Measurements from ENCODE around the gene ERI3.
A peak's percentile ranks its signal among the peaks of the same experiment; 100 is the strongest.
"Not testable (repeated sequence)": the region's sequence is repeated elsewhere in the genome, so short reads cannot be mapped to it uniquely, and the experiment has no call there.

The ERI3 gene

GRCh38 chr1:44221769-44222168, 133.3 kb downstream of the ERI3 start:
- Histone ChIP-seq H3K4me1 (ENCODE audit: insufficient read depth, low read length) (no peaks in the 10 kb centered on the region), H3K36me3 (ENCODE audit: insufficient read depth, low read length) (peaks cover 46% of the 10 kb centered on the region), H3K4me3 (ENCODE audit: low read length) (no peak overlapping the region), H3K9me3 (ENCODE audit: low read length) (peaks cover 4% of the 10 kb centered on the region), H3K27me3 (ENCODE audit: insufficient read depth, low read length) (no peaks in the 10 kb centered on the region), H2AFZ (ENCODE audit: low read depth, low read length) (no peak overlapping the region)

DNA sequence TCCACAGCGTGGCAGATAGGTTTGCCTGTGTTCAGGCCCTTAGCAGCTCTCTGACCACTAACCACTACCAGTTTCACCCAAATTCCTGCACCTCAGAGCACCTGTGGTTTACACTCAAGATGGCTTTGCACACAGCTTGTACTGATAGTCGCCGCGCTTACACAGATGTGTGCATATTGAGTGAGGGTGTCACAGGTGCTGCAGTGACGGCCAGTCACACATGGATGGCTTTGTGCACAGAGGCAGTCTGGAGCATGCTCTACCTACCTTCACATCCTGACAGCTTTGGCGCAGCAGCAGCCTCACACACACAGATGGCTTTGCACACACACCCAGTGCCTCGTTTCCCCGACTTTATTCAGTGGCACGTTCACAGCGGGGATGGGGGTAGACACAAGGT, 134.3 kb downstream of the ERI3 start:
- Histone ChIP-seq H3K27me3 (ENCODE audit: insufficient read depth, low read length) (no peaks in the 10 kb centered on the region), H2AFZ (ENCODE audit: low read depth, low read length) (no peak overlapping the region), H3K36me3 (ENCODE audit: insufficient read depth, low read length) (peaks cover 53% of the 10 kb centered on the region), H3K4me3 (ENCODE audit: low read length) (no peak overlapping the region), H3K4me1 (ENCODE audit: insufficient read depth, low read length) (no peaks in the 10 kb centered on the region), H3K9me3 (ENCODE audit: low read length) (peaks cover 3% of the 10 kb centered on the region)

GRCh38 chr1:44220001-44220751, 134.9 kb downstream of the ERI3 start:
- H3K4me3 ChIP-seq (ENCODE audit: low read length), result no peak overlapping the region
- peaks cover 59% of the 10 kb centered on the region for H3K36me3 ChIP-seq (ENCODE audit: insufficient read depth, low read length)
- no peak overlapping the region for H2AFZ ChIP-seq (ENCODE audit: low read depth, low read length)
- no peaks in the 10 kb centered on the region for H3K27me3 ChIP-seq (ENCODE audit: insufficient read depth, low read length)
- H3K4me1 ChIP-seq (ENCODE audit: insufficient read depth, low read length), result no peaks in the 10 kb centered on the region
- no peaks in the 10 kb centered on the region for H3K9me3 ChIP-seq (ENCODE audit: low read length)

DNA sequence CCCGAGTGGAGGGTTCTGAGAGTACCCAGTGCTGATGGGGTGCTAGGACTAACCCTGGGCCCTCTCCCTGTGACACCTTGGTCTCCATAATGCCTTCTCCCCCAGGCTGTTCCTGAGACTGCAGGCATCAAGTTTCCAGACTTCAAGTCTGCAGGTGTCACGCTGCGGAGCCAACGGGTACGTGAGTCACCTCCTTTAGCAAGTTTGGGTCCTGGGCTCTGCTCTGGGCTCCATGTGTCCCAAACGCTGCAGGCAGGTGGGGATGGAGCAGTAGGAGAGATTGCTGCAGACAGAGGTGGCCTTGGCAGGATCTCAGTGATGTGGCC, 135.8 kb downstream of the ERI3 start:
- Histone ChIP-seq H3K4me3 (ENCODE audit: low read length) (no peak overlapping the region), H3K9me3 (ENCODE audit: low read length) (no peaks in the 10 kb centered on the region), H3K4me1 (ENCODE audit: insufficient read depth, low read length) (peaks cover 4% of the 10 kb centered on the region), H2AFZ (ENCODE audit: low read depth, low read length) (no peak overlapping the region), H3K36me3 (ENCODE audit: insufficient read depth, low read length) (peaks cover 67% of the 10 kb centered on the region), H3K27me3 (ENCODE audit: insufficient read depth, low read length) (no peaks in the 10 kb centered on the region)

DNA sequence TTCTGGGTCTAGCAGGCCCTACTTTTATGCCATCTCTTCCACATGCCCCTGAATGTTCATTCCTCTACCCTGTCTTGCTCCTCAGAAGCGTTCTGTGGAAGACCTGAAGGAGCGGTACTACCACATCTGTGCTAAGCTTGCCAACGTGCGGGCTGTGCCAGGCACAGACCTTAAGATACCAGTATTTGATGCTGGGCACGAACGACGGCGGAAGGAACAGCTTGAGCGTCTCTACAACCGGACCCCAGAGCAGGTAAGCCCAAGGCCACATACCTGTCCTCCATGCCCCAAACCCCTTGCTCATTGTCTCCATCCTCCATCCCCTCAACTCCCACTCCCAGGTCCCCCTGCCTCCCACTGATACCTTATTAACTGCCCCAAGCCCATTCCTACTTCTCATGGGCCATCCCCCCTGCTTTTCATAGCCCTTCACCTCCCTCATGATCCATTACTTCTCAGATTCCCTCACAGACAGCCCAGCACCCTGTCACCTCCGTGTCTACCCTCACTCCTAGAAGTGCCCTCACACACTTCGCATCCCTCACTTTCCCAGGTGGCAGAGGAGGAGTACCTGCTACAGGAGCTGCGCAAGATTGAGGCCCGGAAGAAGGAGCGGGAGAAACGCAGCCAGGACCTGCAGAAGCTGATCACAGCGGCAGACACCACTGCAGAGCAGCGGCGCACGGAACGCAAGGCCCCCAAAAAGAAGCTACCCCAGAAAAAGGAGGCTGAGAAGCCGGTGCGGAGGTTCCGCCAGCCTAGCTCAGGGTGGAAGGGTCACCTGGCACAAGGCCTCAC, 136.4 kb downstream of the ERI3 start:
- H3K36me3 ChIP-seq (ENCODE audit: insufficient read depth, low read length), result peaks cover 67% of the 10 kb centered on the region
- H3K9me3 ChIP-seq (ENCODE audit: low read length), result no peaks in the 10 kb centered on the region
- H2AFZ ChIP-seq (ENCODE audit: low read depth, low read length), result no peak overlapping the region
- no peak overlapping the region for H3K4me3 ChIP-seq (ENCODE audit: low read length)
- H3K27me3 ChIP-seq (ENCODE audit: insufficient read depth, low read length), result no peaks in the 10 kb centered on the region
- H3K4me1 ChIP-seq (ENCODE audit: insufficient read depth, low read length), result peaks cover 9% of the 10 kb centered on the region

DNA sequence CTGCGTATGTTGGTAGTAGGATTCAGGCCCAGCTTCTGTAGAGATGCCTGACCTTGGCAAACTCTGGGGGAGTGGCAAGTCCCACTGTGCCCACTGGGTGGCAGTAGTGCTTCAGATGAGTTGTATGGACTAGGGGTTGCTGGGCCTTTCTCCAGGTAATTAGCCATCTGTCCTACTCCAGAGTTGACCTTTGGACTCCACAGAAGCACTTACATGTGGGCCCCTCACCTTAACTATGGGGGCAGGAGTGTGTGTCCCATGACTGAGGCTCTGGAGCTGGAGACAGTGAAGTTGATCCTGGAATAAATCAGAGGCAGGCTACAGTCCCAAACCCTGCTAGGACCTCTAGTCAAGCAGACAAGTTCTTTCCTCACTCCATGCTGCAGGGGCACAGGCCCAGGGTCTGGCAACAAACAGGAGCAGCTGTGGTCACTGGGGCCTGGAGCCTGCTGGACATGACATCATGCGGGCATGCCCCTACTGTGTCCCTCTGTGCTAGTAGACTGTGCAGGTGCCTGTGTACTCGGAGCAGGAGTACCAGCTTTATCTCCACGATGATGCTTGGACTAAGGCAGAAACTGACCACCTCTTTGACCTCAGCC, 137.1 kb downstream of the ERI3 start:
- Histone ChIP-seq H3K9me3 (ENCODE audit: low read length) (no peaks in the 10 kb centered on the region), H3K4me3 (ENCODE audit: low read length) (no peak overlapping the region), H2AFZ (ENCODE audit: low read depth, low read length) (no peak overlapping the region), H3K4me1 (ENCODE audit: insufficient read depth, low read length) (peaks cover 11% of the 10 kb centered on the region), H3K27me3 (ENCODE audit: insufficient read depth, low read length) (no peaks in the 10 kb centered on the region), H3K36me3 (ENCODE audit: insufficient read depth, low read length) (peaks cover 67% of the 10 kb centered on the region)

DNA sequence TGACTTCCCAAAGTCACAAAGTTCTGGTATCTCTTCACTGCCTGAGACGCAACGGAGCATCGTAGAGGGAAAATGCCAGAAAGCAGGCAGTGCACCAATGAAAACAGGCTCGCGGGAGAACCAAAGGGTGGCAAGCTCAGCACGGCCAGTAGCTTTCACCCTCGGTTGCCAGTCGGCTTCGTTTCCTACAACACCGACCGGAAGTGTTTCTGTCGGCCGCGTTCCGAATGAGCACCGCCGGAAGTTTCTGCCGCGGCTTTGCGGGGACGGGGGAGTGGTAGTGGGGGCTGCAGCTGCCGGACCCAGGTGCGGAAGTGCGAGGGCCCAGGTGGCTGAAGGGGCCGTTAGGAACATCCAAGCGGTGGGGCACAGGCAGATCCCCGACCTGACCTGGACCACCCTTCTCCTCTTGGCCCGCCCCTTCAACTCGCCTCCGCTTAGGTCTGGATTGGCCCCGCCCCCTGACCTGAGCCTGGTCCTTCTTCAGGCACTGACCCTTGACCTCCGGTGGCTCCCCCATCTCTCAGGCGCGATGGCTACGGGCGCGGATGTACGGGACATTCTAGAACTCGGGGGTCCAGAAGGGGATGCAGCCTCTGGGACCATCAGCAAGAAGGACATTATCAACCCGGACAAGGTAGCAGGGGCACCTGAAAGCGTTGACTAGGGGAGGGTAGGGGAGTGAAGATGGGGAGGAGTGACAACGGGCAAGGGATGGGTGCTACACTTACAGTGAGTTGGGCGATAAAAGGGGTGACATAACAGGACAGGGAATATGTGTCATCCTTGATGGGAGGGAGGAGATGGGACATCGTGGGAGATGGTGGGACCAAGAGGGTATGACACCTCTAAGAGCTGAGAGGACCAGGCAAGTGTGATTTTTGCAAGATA, 141.6 kb downstream of the ERI3 start, which contains the start of gene DMAP1:
Gene DMAP1 (plus strand): TSS at position 250 of the 891 bp plus-strand sequence. CDS start 283 bp downstream, at position 533.
- Histone ChIP-seq H3K27me3 (ENCODE audit: insufficient read depth, low read length) (no peaks in the 10 kb centered on the region), H3K4me3 (ENCODE audit: low read length) (peak within 1 kb of the TSS; percentile 65)

GRCh38 chr1:44212355-44213221, 142.5 kb downstream of the ERI3 start:
- H3K27me3 ChIP-seq (ENCODE audit: insufficient read depth, low read length), result no peaks in the 10 kb centered on the region
- H2AFZ ChIP-seq (ENCODE audit: low read depth, low read length), result peak overlapping the region; percentile 85
- H3K36me3 ChIP-seq (ENCODE audit: insufficient read depth, low read length), result peaks cover 23% of the 10 kb centered on the region
- H3K9me3 ChIP-seq (ENCODE audit: low read length), result no peaks in the 10 kb centered on the region
- peaks cover 19% of the 10 kb centered on the region for H3K4me1 ChIP-seq (ENCODE audit: insufficient read depth, low read length)
- H3K4me3 ChIP-seq (ENCODE audit: low read length), result peak overlapping the region; percentile 65

More for the DNA sequence above, 141.6 kb downstream of the ERI3 start, which contains the start of gene DMAP1:
- Histone ChIP-seq H2AFZ (ENCODE audit: low read depth, low read length) (peak within 1 kb of the TSS; percentile 85), H3K36me3 (ENCODE audit: insufficient read depth, low read length) (peaks cover 30% of the 10 kb centered on the region), H3K4me1 (ENCODE audit: insufficient read depth, low read length) (peaks cover 19% of the 10 kb centered on the region), H3K9me3 (ENCODE audit: low read length) (no peaks in the 10 kb centered on the region)

DNA sequence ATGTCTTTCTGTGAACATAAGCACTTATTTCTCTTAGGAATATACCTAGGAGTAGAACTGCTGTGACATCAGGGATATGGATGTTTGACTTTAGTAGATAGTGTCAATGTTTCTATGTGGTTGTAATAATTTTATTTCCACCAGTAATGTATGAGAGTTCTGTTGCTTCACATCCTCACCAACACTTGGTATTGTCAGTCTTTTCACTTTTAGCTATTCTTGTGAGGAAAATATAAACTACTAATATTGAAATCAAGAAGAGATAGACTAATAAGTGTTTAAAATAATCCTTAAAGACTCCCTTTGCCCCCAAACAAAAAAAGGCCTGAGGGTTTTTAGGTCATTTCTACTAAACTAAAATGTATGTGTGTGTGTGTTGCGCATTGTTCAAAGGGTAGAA, 144.5 kb downstream of the ERI3 start:
- H3K4me1 ChIP-seq (ENCODE audit: insufficient read depth, low read length), result peaks cover 19% of the 10 kb centered on the region
- no peak overlapping the region for H2AFZ ChIP-seq (ENCODE audit: low read depth, low read length)

GRCh38 chr1:44208226-44208625, 146.8 kb downstream of the ERI3 start:
- Histone ChIP-seq H3K4me3 (ENCODE audit: low read length) (no peak overlapping the region), H3K36me3 (ENCODE audit: insufficient read depth, low read length) (no peaks in the 10 kb centered on the region), H3K9me3 (ENCODE audit: low read length) (no peaks in the 10 kb centered on the region), H3K27me3 (ENCODE audit: insufficient read depth, low read length) (no peaks in the 10 kb centered on the region), H3K4me1 (ENCODE audit: insufficient read depth, low read length) (peaks cover 9% of the 10 kb centered on the region), H2AFZ (ENCODE audit: low read depth, low read length) (no peak overlapping the region)

More for the DNA sequence above, 144.5 kb downstream of the ERI3 start:
- Histone ChIP-seq H3K36me3 (ENCODE audit: insufficient read depth, low read length) (peaks cover 12% of the 10 kb centered on the region), H3K9me3 (ENCODE audit: low read length) (no peaks in the 10 kb centered on the region), H3K4me3 (ENCODE audit: low read length) (no peak overlapping the region), H3K27me3 (ENCODE audit: insufficient read depth, low read length) (no peaks in the 10 kb centered on the region)

DNA sequence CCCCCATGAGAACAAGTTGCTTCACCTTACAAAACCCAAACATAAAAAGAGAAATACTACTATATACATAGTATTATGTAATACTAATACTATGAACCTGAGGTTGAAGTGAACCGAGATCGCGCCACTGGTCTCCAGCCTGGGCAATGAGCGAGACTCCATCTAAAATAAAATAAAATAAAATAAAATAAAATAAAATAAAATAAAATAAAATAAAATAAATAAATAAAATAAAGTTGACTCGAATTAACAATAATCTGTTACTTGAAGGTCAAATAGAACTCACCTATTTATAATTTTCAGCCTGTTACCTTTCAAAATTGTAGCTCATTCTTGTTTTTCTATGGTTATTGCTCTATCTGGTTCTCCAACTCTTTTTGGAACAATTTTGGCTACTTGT, 148.5 kb downstream of the ERI3 start:
- not testable (repeated sequence) for H3K4me1 ChIP-seq (ENCODE audit: insufficient read depth, low read length)

DNA sequence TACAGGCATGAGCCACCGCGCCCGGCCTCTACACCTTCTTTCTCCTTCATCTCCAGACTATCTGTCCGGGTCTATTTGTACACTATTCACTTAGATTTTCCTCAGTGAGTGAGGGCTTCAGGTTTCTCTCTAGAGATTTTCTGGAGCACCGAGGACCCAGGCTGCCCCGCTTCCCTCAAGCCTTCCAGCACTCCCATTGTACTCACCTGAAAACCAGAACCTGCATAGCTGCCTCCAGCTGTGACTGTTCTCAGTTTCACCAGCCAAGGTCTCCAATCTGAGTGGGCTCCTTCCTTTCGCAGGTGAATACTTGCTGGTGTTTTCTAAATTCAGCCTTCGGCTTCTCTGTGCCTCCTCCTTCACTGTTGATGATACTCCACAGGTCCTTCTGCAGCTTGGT, 154.7 kb downstream of the ERI3 start:
- H2AFZ ChIP-seq (ENCODE audit: low read depth, low read length), result no peak overlapping the region
- no peak overlapping the region for H3K4me3 ChIP-seq (ENCODE audit: low read length)
- no peaks in the 10 kb centered on the region for H3K27me3 ChIP-seq (ENCODE audit: insufficient read depth, low read length)
- H3K9me3 ChIP-seq (ENCODE audit: low read length), result no peaks in the 10 kb centered on the region
- no peaks in the 10 kb centered on the region for H3K36me3 ChIP-seq (ENCODE audit: insufficient read depth, low read length)
- no peaks in the 10 kb centered on the region for H3K4me1 ChIP-seq (ENCODE audit: insufficient read depth, low read length)

More for the DNA sequence above, 148.5 kb downstream of the ERI3 start:
- not testable (repeated sequence) for H3K9me3 ChIP-seq (ENCODE audit: low read length); H3K36me3 ChIP-seq (ENCODE audit: insufficient read depth, low read length); H2AFZ ChIP-seq (ENCODE audit: low read depth, low read length); H3K27me3 ChIP-seq (ENCODE audit: insufficient read depth, low read length); H3K4me3 ChIP-seq (ENCODE audit: low read length)
